ENCODE measurements around the gene PDE4D.
"Not testable (repeated sequence)": the region's sequence is repeated elsewhere in the genome, so short reads cannot be mapped to it uniquely, and the experiment has no call there.

The PDE4D gene

DNA sequence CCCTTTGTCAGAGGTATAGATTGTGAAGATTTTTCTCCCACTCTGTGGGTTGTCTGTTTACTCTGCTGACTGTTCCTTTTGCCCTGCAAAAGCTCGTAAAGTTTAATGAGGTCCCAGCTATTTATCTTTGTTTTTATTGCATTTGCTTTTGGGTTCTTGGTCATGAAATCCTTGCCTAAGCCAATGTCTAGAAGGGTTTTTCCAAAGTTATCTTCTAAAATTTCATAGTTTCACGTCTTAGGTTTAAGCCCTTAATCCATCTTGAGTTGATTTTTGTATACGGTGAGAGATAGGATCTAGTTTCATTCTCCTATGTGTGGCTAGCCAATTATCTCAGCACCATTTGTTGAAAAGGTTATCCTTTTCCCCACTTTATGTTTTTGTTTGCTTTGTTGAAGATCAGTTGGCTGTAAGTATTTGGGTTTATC, 590.2 kb downstream of the PDE4D start:
- DNase-seq (ENCODE audit: extremely low spot score); POLR2A ChIA-PET; CTCF ChIA-PET: not testable (repeated sequence)
- peak; percentile 84 for TF ChIP-seq ARNT (IDR thresholded peaks at IDR 0.05)
- TF ChIP-seq FOXA1 (IDR thresholded peaks at IDR 0.05): peak; percentile 76
- peak; percentile 87 for TF ChIP-seq CTBP1 (IDR thresholded peaks at IDR 0.05; ENCODE audit: borderline replicate concordance)
- TF ChIP-seq, protein P1, sequence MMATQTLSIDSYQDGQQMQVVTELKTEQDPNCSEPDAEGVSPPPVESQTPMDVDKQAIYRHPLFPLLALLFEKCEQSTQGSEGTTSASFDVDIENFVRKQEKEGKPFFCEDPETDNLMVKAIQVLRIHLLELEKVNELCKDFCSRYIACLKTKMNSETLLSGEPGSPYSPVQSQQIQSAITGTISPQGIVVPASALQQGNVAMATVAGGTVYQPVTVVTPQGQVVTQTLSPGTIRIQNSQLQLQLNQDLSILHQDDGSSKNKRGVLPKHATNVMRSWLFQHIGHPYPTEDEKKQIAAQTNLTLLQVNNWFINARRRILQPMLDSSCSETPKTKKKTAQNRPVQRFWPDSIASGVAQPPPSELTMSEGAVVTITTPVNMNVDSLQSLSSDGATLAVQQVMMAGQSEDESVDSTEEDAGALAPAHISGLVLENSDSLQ (IDR thresholded peaks at IDR 0.05): peak; percentile 51; the same call in 1 of the 2 replicates

DNA sequence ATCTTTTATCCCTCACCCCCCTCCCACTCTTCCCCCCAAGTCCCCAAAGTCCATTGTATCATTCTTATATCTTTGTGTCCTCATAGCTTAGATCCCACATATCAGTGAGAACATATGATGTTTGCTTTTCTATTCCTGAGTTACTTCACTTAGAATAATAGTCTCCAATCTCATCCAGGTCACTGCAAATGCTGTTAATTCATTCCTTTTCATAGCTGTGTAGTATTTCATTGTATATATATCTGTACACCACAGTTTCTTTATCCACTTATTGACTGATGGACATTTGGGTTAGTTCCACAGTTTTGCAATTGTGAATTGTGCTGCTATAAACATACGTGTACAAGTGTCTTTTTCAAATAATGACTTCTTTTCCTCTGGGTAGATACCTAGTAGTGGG, 591.0 kb downstream of the PDE4D start:
- DNase-seq (ENCODE audit: extremely low spot score); POLR2A ChIA-PET; CTCF ChIA-PET: not testable (repeated sequence)

DNA sequence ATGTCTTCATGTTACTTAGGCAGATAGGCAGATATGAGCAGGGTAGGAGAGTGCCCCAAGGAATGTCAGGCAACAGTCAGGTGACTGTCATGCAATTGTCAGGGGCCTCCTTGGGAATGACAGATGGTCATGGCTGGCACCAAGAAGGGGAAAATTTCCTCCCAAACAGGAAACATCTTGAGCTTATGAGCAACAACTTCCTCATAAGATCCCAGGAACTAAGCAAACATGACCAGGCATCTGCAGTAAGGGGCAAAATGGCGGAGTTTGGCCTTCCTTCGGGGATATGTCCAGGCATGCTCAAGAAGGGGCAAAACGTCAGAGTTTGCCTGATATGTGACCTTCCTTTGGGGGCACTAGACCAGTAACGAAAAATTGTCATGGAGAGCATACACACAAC, 591.8 kb downstream of the PDE4D start:
- POLR2A ChIA-PET: no interaction called here
- no peak for DNase-seq (ENCODE audit: extremely low spot score)
- TF ChIP-seq FOXM1 (IDR thresholded peaks at IDR 0.05; ENCODE audit: borderline replicate concordance): no peak
- no peak for TF ChIP-seq TARDBP (IDR thresholded peaks at IDR 0.05)
- no peak for TF ChIP-seq FOXK2 (IDR thresholded peaks at IDR 0.05)
- CTCF ChIA-PET: no interaction called here

DNA sequence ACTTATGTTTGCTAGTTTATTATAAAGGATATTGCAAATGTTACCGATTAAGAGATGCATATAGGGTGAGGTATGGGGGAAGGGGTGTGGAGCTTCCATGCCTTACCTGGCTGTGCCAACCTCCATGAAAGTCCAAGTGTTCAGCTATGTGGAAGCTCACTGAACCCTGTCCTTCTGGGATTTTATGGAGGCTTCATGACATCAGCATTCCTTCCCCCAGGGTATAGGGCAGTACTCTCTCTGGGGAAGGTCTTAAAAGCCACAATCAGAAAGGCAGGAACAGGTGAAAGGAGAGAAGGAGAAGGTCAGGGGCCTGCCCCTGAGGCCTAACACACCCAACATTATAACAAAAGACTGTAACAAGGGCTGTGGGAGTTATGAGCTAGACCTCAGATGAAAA, 592.6 kb downstream of the PDE4D start:
- POLR2A ChIA-PET: interaction anchor here (0.7 kb wide), 1 partner anchor 64 kb away, joined by 3 read pairs; no protein-coding TSS in a partner anchor
- no peak for TF ChIP-seq HDGF (IDR thresholded peaks at IDR 0.05; ENCODE audit: borderline replicate concordance)
- no peak for TF ChIP-seq TARDBP (IDR thresholded peaks at IDR 0.05)
- TF ChIP-seq FOXM1 (IDR thresholded peaks at IDR 0.05; ENCODE audit: borderline replicate concordance): no peak
- TF ChIP-seq CTBP1 (IDR thresholded peaks at IDR 0.05; ENCODE audit: borderline replicate concordance): no peak
- TF ChIP-seq FOXK2 (IDR thresholded peaks at IDR 0.05): no peak
- TF ChIP-seq, protein P1 (IDR thresholded peaks at IDR 0.05): no peak
- no peak for TF ChIP-seq SP1 (IDR thresholded peaks at IDR 0.05)
- no peak for TF ChIP-seq LEF1 (IDR thresholded peaks at IDR 0.05; ENCODE audit: borderline replicate concordance)
- no peak for TF ChIP-seq ELF4 (IDR thresholded peaks at IDR 0.05)
- no peak for TF ChIP-seq ZNF384 (IDR thresholded peaks at IDR 0.05)
- TF ChIP-seq BHLHE40 (IDR thresholded peaks at IDR 0.05; ENCODE audit: borderline replicate concordance): no peak
- no peak for TF ChIP-seq ARNT (IDR thresholded peaks at IDR 0.05)
- no peak for TF ChIP-seq SUZ12 (IDR thresholded peaks at IDR 0.05)
- TF ChIP-seq NFRKB (IDR thresholded peaks at IDR 0.05): no peak
- no peak for TF ChIP-seq FOXA1 (IDR thresholded peaks at IDR 0.05)
- no peak for TF ChIP-seq L3MBTL2 (conservative IDR thresholded peaks at IDR 0.05)
- no peak for DNase-seq (ENCODE audit: extremely low spot score)
- CTCF ChIA-PET: no interaction called here

DNA sequence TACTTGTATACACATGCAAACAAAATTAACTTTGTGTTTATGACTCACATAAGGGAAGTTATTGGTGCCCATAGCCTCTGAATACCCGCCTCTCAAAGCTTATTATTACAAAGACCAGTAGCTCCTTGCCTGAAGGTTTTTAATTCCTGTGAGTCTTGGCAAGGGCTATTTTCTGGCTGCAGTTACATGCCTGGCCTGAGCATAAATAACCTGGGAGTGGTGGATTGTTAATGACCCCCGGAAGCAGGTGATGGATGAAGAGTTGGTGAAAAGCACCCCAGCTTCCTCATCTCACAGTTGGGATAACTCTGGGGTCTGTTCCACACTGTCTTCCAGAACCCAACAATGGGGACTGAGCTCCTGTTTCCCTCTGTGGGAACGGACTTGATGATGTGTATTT, 594.5 kb downstream of the PDE4D start:
- ChIA-PET POLR2A (interaction anchor here (0.9 to 1.3 kb wide), 2 partner anchors 54 to 59 kb away, joined by 3 to 4 read pairs; no protein-coding TSS in a partner anchor), CTCF (interaction anchor here (0.8 kb wide), 1 partner anchor 110 kb away, joined by 5 read pairs; no protein-coding TSS in a partner anchor)
- no peak for DNase-seq (ENCODE audit: extremely low spot score)
- no peak for TF ChIP-seq ARNT (IDR thresholded peaks at IDR 0.05)
- TF ChIP-seq CTBP1 (IDR thresholded peaks at IDR 0.05; ENCODE audit: borderline replicate concordance): no peak

DNA sequence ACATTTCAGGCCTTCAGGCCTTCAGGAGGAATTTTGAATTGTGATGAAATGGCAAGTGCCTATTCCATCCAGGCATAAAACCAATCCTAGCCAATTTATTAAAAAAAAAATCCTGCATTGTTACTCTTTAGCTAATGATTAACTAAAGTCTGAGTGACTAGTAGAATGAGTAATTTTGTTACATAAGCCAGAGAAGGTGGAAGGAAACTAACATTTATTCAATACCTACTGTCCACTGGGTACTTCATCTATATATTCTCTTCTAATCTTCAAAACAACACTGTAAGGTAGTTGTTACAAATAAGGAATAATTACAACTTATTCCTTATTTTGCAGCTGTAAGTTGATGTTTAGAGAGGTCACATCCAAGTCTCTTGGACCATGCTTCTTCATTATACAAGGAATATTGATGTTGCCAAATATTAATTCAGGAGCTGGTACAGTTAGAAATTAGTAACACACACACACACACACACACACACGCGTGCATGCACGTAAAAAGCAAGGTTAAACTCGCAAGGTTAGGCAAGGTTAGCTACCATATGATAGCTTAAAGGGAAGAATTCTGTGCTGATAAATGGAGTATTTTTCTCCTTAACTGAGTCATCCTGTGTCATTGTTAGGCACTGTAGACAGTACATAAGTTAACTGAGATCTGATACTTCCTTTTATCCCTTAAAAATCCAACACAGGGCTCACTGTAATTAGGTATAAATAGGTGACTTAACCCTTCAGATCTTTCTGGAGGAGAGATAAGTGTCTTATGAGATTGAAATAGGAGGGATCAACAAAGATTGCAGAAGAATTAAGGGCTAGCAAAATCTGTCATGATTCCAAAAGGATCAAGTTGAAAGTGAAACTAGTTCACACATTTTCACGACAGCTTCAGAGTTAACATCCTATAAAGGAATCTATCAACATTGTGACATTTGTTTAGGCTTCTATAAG, 596.9 kb downstream of the PDE4D start:
- ChIA-PET CTCF (interaction anchor here (0.7 to 1.2 kb wide), 2 partner anchors 31 to 62 kb away, joined by 3 to 6 read pairs; no protein-coding TSS in a partner anchor), POLR2A (no interaction called here)
- TF ChIP-seq BHLHE40 (IDR thresholded peaks at IDR 0.05; ENCODE audit: borderline replicate concordance) (no peak), FOXM1 (IDR thresholded peaks at IDR 0.05; ENCODE audit: borderline replicate concordance) (no peak), FOXK2 (IDR thresholded peaks at IDR 0.05) (no peak), HDGF (IDR thresholded peaks at IDR 0.05; ENCODE audit: borderline replicate concordance) (no peak), LEF1 (IDR thresholded peaks at IDR 0.05; ENCODE audit: borderline replicate concordance) (no peak), ELF4 (IDR thresholded peaks at IDR 0.05) (no peak), NFRKB (IDR thresholded peaks at IDR 0.05) (no peak), FOXA1 (IDR thresholded peaks at IDR 0.05) (no peak), L3MBTL2 (conservative IDR thresholded peaks at IDR 0.05) (no peak), TARDBP (IDR thresholded peaks at IDR 0.05) (no peak), ARNT (IDR thresholded peaks at IDR 0.05) (no peak)
- no peak for DNase-seq (ENCODE audit: extremely low spot score)

DNA sequence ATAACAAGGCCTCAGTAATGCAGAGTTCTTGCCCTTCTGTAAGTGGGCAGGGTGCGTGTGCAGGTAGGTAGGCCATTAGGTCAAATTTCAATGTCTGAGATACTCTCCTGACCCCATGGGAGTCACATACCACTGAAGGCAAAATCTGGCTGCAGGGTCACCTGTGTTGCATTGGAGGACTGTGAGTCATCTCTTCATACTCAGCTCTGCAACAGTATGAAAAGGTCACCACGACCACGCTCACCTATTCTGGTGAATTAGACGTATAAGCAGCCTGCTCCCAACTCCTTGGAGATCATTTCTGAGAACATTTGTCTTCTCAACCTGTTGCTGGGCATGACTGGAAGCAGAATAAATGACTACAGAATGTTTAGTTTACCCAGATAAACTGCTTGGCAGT, 599.8 kb downstream of the PDE4D start:
- TF ChIP-seq CTBP1 (IDR thresholded peaks at IDR 0.05; ENCODE audit: borderline replicate concordance) (no peak), NFRKB (IDR thresholded peaks at IDR 0.05) (no peak), TARDBP (IDR thresholded peaks at IDR 0.05) (no peak), SUZ12 (IDR thresholded peaks at IDR 0.05) (no peak), ELF4 (IDR thresholded peaks at IDR 0.05) (no peak), BHLHE40 (IDR thresholded peaks at IDR 0.05; ENCODE audit: borderline replicate concordance) (no peak), ZNF384 (IDR thresholded peaks at IDR 0.05) (no peak), LEF1 (IDR thresholded peaks at IDR 0.05; ENCODE audit: borderline replicate concordance) (no peak), FOXM1 (IDR thresholded peaks at IDR 0.05; ENCODE audit: borderline replicate concordance) (no peak), L3MBTL2 (conservative IDR thresholded peaks at IDR 0.05) (no peak), FOXA1 (IDR thresholded peaks at IDR 0.05) (no peak), SP1 (IDR thresholded peaks at IDR 0.05) (no peak), ARNT (IDR thresholded peaks at IDR 0.05) (no peak), HDGF (IDR thresholded peaks at IDR 0.05; ENCODE audit: borderline replicate concordance) (no peak), FOXK2 (IDR thresholded peaks at IDR 0.05) (no peak)
- TF ChIP-seq, protein P1 (IDR thresholded peaks at IDR 0.05): no peak
- POLR2A ChIA-PET: no interaction called here
- DNase-seq (ENCODE audit: extremely low spot score): no peak
- CTCF ChIA-PET: no interaction called here

All from HEK293T (cell line).